Astrocyte (in vitro differentiated cells and primary cell): ENCODE data around the gene SYTL2. TPM values are rescaled to one million over a fixed set of nuclear protein-coding genes. Genes with fewer than 3 reads are reported as not detected.
"Not testable (repeated sequence)": the region's sequence is repeated elsewhere in the genome, so short reads cannot be mapped to it uniquely, and the experiment has no call there.

Source experiments
- DNase-seq: peaks from one replicate; pipeline ENCODE4 v3.0.0-alpha.2; 2010; ENCODE audit warnings: low read depth
- FAIRE-seq: peaks from 2 replicates; lab custom pipeline; 2011; peaks lifted over from hg19 to GRCh38; lab: Jason Lieb, UNC
- H2AFZ ChIP-seq: 2 replicates; pipeline ENCODE4 v1.6.0; 2012; ENCODE audit warnings: low read depth, low read length, inconsistent platforms
- H3K27ac ChIP-seq: 2 replicates; pipeline ENCODE4 v1.5.1; 2011; ENCODE audit warnings: low read depth, low read length, inconsistent platforms
- H3K27me3 ChIP-seq: 2 replicates; pipeline ENCODE4 v1.6.0; 2011; ENCODE audit warnings: low read length, inconsistent platforms; ENCODE audit not compliant: insufficient read depth
- H3K36me3 ChIP-seq: 2 replicates; pipeline ENCODE4 v1.5.1; 2011; ENCODE audit warnings: low read length, inconsistent platforms; ENCODE audit not compliant: insufficient read depth
- H3K4me1 ChIP-seq: 2 replicates; pipeline ENCODE4 v1.5.1; 2011; ENCODE audit warnings: low read length, inconsistent platforms; ENCODE audit not compliant: insufficient read depth
- H3K4me2 ChIP-seq: 2 replicates; pipeline ENCODE4 v1.6.0; 2012; ENCODE audit warnings: low read length, inconsistent platforms
- H3K4me3 ChIP-seq: 2 replicates; pipeline ENCODE4 v1.5.1; 2011; ENCODE audit warnings: low read depth, mild to moderate bottlenecking, low read length, inconsistent platforms; ENCODE audit not compliant: insufficient read depth
- H3K79me2 ChIP-seq: 2 replicates; pipeline ENCODE4 v1.6.0; 2012; ENCODE audit warnings: mild to moderate bottlenecking, low read length, inconsistent platforms; ENCODE audit not compliant: insufficient read depth
- H3K9ac ChIP-seq: 2 replicates; pipeline ENCODE4 v1.6.0; 2012; ENCODE audit warnings: mild to moderate bottlenecking, low read length, inconsistent platforms
- H3K9me3 ChIP-seq: 2 replicates; pipeline ENCODE4 v1.5.1; 2012; ENCODE audit warnings: low read depth, mild to moderate bottlenecking, low read length, inconsistent platforms; ENCODE audit not compliant: insufficient read depth
- H4K20me1 ChIP-seq: 2 replicates; pipeline ENCODE4 v1.6.0; 2012; ENCODE audit warnings: low read length, inconsistent platforms; ENCODE audit not compliant: insufficient read depth
- H3K27ac Mint-ChIP-seq: one replicate; pipeline ENCODE4 v1.8.0; 2021; ENCODE audit warnings: mild to moderate bottlenecking, mixed read lengths; ENCODE audit not compliant: unreplicated experiment
- H3K27me3 Mint-ChIP-seq: one replicate; pipeline ENCODE4 v1.8.0; 2021; ENCODE audit warnings: low read depth, mixed read lengths; ENCODE audit not compliant: unreplicated experiment
- H3K36me3 Mint-ChIP-seq: one replicate; pipeline ENCODE4 v1.8.0; 2021; ENCODE audit warnings: low read depth, mixed read lengths; ENCODE audit not compliant: unreplicated experiment
- H3K4me1 Mint-ChIP-seq: one replicate; pipeline ENCODE4 v1.8.0; 2021; ENCODE audit warnings: low read depth, mixed read lengths; ENCODE audit not compliant: unreplicated experiment
- H3K4me3 Mint-ChIP-seq: one replicate; pipeline ENCODE4 v1.8.0; 2021; ENCODE audit warnings: mild to moderate bottlenecking, moderate library complexity, mixed read lengths; ENCODE audit not compliant: unreplicated experiment
- H3K9me3 Mint-ChIP-seq: one replicate; pipeline ENCODE4 v1.8.0; 2021; ENCODE audit warnings: mild to moderate bottlenecking, mixed read lengths; ENCODE audit not compliant: unreplicated experiment
- EZH2 ChIP-seq: IDR thresholded peaks from 2 replicates; pipeline ENCODE4 v1.6.1; 2012; ENCODE audit warnings: mild to moderate bottlenecking, low read length, inconsistent platforms; ENCODE audit not compliant: insufficient read depth
- total RNA-seq: library from RNA; stranded (reverse); gene quantifications from 2 replicates; pipeline ENCODE4 v1.2.1, GENCODE V29; 2021
- TF ChIP-seq, protein P1 (sequence below): IDR thresholded peaks from 2 replicates; pipeline ENCODE4 v1.5.1; 2011; ENCODE audit warnings: low read depth, mild to moderate bottlenecking, inconsistent platforms, low read length, moderate library complexity; ENCODE audit not compliant: insufficient read depth

The SYTL2 gene
- total RNA-seq, 1 donor from 2014 or later, result 36.9 TPM

DNA sequence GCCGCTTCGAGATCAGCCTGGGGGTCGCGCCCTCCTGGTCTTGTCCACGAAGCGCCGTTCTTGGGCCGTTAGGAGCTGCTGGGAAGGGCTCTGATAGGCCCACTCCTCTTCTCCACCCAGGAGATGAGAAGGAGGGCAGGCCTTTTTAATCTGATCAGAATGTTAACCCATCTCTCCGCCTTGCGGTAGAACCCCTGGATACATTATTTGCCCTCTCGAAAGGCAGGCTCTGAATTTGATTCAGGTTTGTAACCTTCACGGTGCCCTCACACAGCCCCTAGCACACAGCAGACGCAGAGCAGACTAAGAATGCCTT is 44.4 kb upstream of the SYTL2 start, which contains the start of gene CCDC83:
CCDC83 (plus strand) TSS at position 43 of the 316 bp plus-strand sequence. CDS start 9,741 bp downstream, outside the sequence.
- FAIRE-seq, result no peak
- H3K4me1 Mint-ChIP-seq, result peaks cover 10% of the 10 kb centered on the region

DNA sequence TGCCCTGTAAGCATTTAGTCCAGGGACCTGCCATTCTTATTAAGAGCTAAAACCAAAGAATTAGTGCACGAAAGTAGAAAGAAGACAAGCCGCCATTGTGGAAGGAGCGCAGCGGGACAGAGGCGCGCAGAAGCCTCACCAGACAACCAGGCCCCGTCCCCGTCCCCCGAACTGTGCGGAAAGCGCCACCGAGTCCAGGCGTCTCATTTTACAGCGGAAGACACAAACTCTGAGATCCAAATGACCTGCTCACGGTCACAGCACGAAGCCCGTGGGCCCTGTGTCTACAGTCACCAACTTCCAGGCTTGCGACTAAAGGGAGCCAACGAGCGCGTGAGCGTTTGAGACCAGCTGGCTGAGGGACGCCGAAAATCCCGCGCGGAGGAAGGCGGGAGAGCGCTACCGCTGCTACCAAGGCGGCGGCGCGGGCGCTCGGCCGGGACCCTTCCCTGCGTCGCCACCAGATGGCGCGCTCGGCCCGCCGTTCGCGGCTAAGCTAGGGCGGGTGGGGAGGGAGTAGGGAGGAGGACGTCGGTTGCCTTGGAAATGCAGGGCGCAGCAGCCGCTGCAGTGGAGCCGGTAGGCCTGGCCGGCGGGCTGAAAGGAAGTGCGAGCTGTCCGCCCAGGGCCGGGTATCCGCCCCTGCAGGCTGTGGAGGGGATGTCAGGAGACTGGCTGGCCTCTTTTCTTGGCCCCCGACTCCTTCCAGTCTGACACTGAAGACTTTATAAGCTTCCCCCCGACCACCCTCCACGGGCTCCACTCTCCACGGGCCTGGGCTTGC is 43.8 kb upstream of the SYTL2 start:
- peak overlapping the region; percentile 92 for H3K4me2 ChIP-seq
- Mint-ChIP-seq H3K27ac (peak overlapping the region; percentile 84), H3K4me3 (peak overlapping the region; percentile 81), H3K27me3 (no peaks in the 10 kb centered on the region), H3K9me3 (peaks cover 10% of the 10 kb centered on the region), H3K36me3 (peaks cover 3% of the 10 kb centered on the region), H3K4me1 (peaks cover 10% of the 10 kb centered on the region)
- H3K36me3 ChIP-seq, result no peaks in the 10 kb centered on the region
- H3K4me1 ChIP-seq, result peaks cover 5% of the 10 kb centered on the region
- no peaks in the 10 kb centered on the region for H3K9me3 ChIP-seq
- H3K9ac ChIP-seq, result peak overlapping the region; percentile 83
- no peaks in the 10 kb centered on the region for H4K20me1 ChIP-seq
- no peak for TF ChIP-seq EZH2
- TF ChIP-seq, protein P1, sequence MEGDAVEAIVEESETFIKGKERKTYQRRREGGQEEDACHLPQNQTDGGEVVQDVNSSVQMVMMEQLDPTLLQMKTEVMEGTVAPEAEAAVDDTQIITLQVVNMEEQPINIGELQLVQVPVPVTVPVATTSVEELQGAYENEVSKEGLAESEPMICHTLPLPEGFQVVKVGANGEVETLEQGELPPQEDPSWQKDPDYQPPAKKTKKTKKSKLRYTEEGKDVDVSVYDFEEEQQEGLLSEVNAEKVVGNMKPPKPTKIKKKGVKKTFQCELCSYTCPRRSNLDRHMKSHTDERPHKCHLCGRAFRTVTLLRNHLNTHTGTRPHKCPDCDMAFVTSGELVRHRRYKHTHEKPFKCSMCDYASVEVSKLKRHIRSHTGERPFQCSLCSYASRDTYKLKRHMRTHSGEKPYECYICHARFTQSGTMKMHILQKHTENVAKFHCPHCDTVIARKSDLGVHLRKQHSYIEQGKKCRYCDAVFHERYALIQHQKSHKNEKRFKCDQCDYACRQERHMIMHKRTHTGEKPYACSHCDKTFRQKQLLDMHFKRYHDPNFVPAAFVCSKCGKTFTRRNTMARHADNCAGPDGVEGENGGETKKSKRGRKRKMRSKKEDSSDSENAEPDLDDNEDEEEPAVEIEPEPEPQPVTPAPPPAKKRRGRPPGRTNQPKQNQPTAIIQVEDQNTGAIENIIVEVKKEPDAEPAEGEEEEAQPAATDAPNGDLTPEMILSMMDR, result peak; percentile 43
- H2AFZ ChIP-seq, result peak overlapping the region; percentile 99
- peak overlapping the region; percentile 69 for H3K4me3 ChIP-seq
- FAIRE-seq, result no peak
- DNase-seq, result peak; percentile 84
- H3K79me2 ChIP-seq, result no peaks in the 10 kb centered on the region
- H3K27ac ChIP-seq, result peak overlapping the region; percentile 80
- no peaks in the 10 kb centered on the region for H3K27me3 ChIP-seq

More for the DNA sequence above, 44.4 kb upstream of the SYTL2 start, which contains the start of gene CCDC83:
- H3K9me3 ChIP-seq, result no peaks in the 10 kb centered on the region
- H3K36me3 ChIP-seq, result no peaks in the 10 kb centered on the region
- H3K27me3 Mint-ChIP-seq, result no peaks in the 10 kb centered on the region
- H3K27me3 ChIP-seq, result no peaks in the 10 kb centered on the region
- peak within 1 kb of the TSS; percentile 84 for H3K27ac Mint-ChIP-seq
- H3K4me3 Mint-ChIP-seq, result peak within 1 kb of the TSS; percentile 81
- no peaks in the 10 kb centered on the region for H4K20me1 ChIP-seq
- no peak for TF ChIP-seq EZH2
- TF ChIP-seq, protein P1, result no peak
- DNase-seq, result no peak
- H3K4me2 ChIP-seq, result peak within 1 kb of the TSS; percentile 92
- H2AFZ ChIP-seq, result peak within 1 kb of the TSS; percentile 99
- peaks cover 8% of the 10 kb centered on the region for H3K9me3 Mint-ChIP-seq
- peak within 1 kb of the TSS; percentile 80 for H3K27ac ChIP-seq
- H3K36me3 Mint-ChIP-seq, result peaks cover 2% of the 10 kb centered on the region
- H3K79me2 ChIP-seq, result no peaks in the 10 kb centered on the region
- peak within 1 kb of the TSS; percentile 69 for H3K4me3 ChIP-seq
- peak within 1 kb of the TSS; percentile 83 for H3K9ac ChIP-seq
- peaks cover 5% of the 10 kb centered on the region for H3K4me1 ChIP-seq

DNA sequence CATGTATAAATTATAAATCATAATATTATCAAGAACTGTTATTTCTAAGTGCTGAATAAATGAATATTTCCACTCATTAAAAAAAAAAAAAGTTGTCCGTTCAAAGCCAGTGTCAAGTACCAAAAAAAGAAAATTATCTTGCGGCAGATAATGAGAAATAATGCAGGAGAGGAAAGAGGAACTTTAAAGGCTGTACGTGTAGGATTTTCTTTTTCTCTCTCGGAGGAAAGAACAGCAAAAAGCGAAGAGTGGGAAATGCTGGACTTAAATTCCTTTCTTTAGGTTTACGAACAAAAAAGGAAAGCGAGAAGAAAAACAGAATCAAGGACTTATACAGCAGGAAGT is 43.2 kb upstream of the SYTL2 start:
- Mint-ChIP-seq H3K4me3 (peak overlapping the region; percentile 81), H3K4me1 (peaks cover 10% of the 10 kb centered on the region)
- DNase-seq, result no peak

DNA sequence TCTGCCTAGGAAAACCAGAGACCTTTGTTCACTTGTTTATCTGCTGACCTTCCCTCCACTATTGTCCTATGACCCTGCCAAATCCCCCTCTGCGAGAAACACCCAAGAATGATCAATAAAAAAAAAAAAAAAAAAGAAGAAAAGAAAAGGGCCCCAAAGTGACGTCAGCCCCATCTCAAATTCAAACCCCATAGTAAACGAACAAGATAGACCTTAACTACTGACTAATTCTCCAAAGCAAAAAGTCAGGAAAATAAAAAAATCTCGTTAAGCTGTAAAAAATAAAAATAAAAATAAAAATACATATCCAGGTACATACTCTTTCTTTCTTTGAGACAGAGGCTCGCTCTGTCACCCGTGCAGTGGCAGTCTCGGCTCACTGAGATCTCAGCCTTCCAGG is 42.6 kb upstream of the SYTL2 start:
- H3K9ac ChIP-seq, H3K4me2 ChIP-seq: not testable (repeated sequence)

More for the DNA sequence above, 43.2 kb upstream of the SYTL2 start:
- no peaks in the 10 kb centered on the region for H4K20me1 ChIP-seq
- no peaks in the 10 kb centered on the region for H3K27me3 Mint-ChIP-seq
- FAIRE-seq, result no peak
- H3K27ac ChIP-seq, result peak overlapping the region; percentile 80
- peak overlapping the region; percentile 69 for H3K4me3 ChIP-seq
- no peaks in the 10 kb centered on the region for H3K79me2 ChIP-seq
- no peaks in the 10 kb centered on the region for H3K9me3 ChIP-seq
- H2AFZ ChIP-seq, result peak overlapping the region; percentile 99
- peak overlapping the region; percentile 83 for H3K9ac ChIP-seq
- H3K36me3 ChIP-seq, result no peaks in the 10 kb centered on the region
- H3K36me3 Mint-ChIP-seq, result peaks cover 3% of the 10 kb centered on the region
- H3K9me3 Mint-ChIP-seq, result peaks cover 10% of the 10 kb centered on the region
- H3K27ac Mint-ChIP-seq, result peak overlapping the region; percentile 84
- peaks cover 5% of the 10 kb centered on the region for H3K4me1 ChIP-seq
- peak overlapping the region; percentile 92 for H3K4me2 ChIP-seq
- TF ChIP-seq, protein P1, result no peak
- TF ChIP-seq EZH2, result no peak
- H3K27me3 ChIP-seq, result no peaks in the 10 kb centered on the region

More for the DNA sequence above, 42.6 kb upstream of the SYTL2 start:
- H3K27ac Mint-ChIP-seq, H3K36me3 ChIP-seq, H3K27ac ChIP-seq, H3K9me3 Mint-ChIP-seq, H3K4me3 Mint-ChIP-seq, H3K79me2 ChIP-seq, H3K4me1 ChIP-seq, H3K27me3 Mint-ChIP-seq, H3K9me3 ChIP-seq, H3K36me3 Mint-ChIP-seq, DNase-seq, H2AFZ ChIP-seq, H4K20me1 ChIP-seq, H3K27me3 ChIP-seq, H3K4me3 ChIP-seq, FAIRE-seq: not testable (repeated sequence)
- H3K4me1 Mint-ChIP-seq, result peaks cover 12% of the 10 kb centered on the region
